Panc1 (cell line): ENCODE measurements around the gene SSTR1. TPM values are rescaled to one million over a fixed set of nuclear protein-coding genes. Genes with fewer than 3 reads are reported as not detected.

Source experiments
- ATAC-seq: fragments of 200-7000 bp; cut with Tn5 transposase; 2 replicates; pipeline ENCODE4 v1.9.1; 2020; ENCODE audit warnings: mild to moderate bottlenecking, moderate library complexity
- BruUV-seq: library from RNA; stranded (reverse); fragments of 400-500 nt; replicated peaks from 2 replicates; lab custom pipeline; 2021; lab: Mats Ljungman, UMichigan
- CTCF ChIA-PET: fragments of 300-600 bp; sonication (Branson Sonifier 250); formaldehyde crosslinking; loops from one replicate; lab custom pipeline; 2022; ENCODE audit warnings: antibody characterized with exemption; lab: Charles Lee
- POLR2A ChIA-PET: fragments of 300-600 bp; sonication (Branson Sonifier 250); formaldehyde crosslinking; loops from one replicate; lab custom pipeline; 2022; ENCODE audit warnings: antibody characterized with exemption; lab: Charles Lee
- DNase-seq: peaks from one replicate; pipeline ENCODE4 v3.0.0-alpha.2; 2010; ENCODE audit warnings: low read depth, low spot score
- H3K27ac ChIP-seq: 2 replicates; pipeline ENCODE4 v1.5.1; 2011; ENCODE audit warnings: mild to moderate bottlenecking, low read length, inconsistent platforms
- H3K27me3 ChIP-seq: fragments of 200-500 bp; sonication (Bioruptor generic); 2 replicates; pipeline ENCODE4 v1.6.0; 2014; ENCODE audit warnings: low read length, inconsistent platforms; ENCODE audit not compliant: control insufficient read depth, insufficient read depth
- H3K36me3 ChIP-seq: fragments of 200-500 bp; sonication (Bioruptor generic); 2 replicates; pipeline ENCODE4 v1.5.1; 2014; ENCODE audit warnings: inconsistent platforms, mild to moderate bottlenecking, low read length, moderate library complexity; ENCODE audit not compliant: control insufficient read depth, insufficient read depth
- H3K4me1 ChIP-seq: 2 replicates; pipeline ENCODE4 v1.5.1; 2011; ENCODE audit warnings: inconsistent platforms, mild to moderate bottlenecking, low read length, moderate library complexity; ENCODE audit not compliant: control insufficient read depth, insufficient read depth
- H3K4me3 ChIP-seq, 2 experiments: 2 replicates each; pipeline ENCODE4 v1.5.1; 2011 to 2012; ENCODE audit warnings: low read depth in 2 of 2, low read length in 2 of 2, mild to moderate bottlenecking in 2 of 2, inconsistent platforms in 1 of 2, moderate library complexity in 1 of 2
- H3K9me3 ChIP-seq: fragments of 200-500 bp; sonication (Bioruptor generic); 2 replicates; pipeline ENCODE4 v1.5.1; 2014; ENCODE audit warnings: low read depth, mild to moderate bottlenecking, inconsistent platforms, low read length, moderate library complexity; ENCODE audit not compliant: control insufficient read depth, insufficient read depth
- CTCF ChIP-seq: fragments of 450-650 bp; IDR thresholded peaks from 2 replicates; pipeline ENCODE4 v1.5.1; 2017; ENCODE audit warnings: mild to moderate bottlenecking
- POLR2AphosphoS5 ChIP-seq: IDR thresholded peaks from 2 replicates; pipeline ENCODE4 v1.6.1; 2012; ENCODE audit warnings: mild to moderate bottlenecking, low read depth, low read length, moderate library complexity
- REST ChIP-seq, 2 experiments: IDR thresholded peaks; 2 replicates each; pipeline ENCODE4 v1.6.1; 2011 to 2012; ENCODE audit warnings: low read depth in 2 of 2, control low read depth in 1 of 2, low read length in 1 of 2, mild to moderate bottlenecking in 1 of 2, moderate library complexity in 1 of 2; ENCODE audit not compliant: insufficient read depth in 1 of 2
- SIN3A ChIP-seq: IDR thresholded peaks from 2 replicates; pipeline ENCODE4 v1.6.1; 2012; ENCODE audit warnings: low read depth, mild to moderate bottlenecking, low read length, moderate library complexity, borderline replicate concordance; ENCODE audit not compliant: insufficient read depth
- TCF7L2 ChIP-seq: IDR thresholded peaks from 2 replicates; pipeline ENCODE4 v1.6.1; 2011; ENCODE audit warnings: mild to moderate bottlenecking, low read depth, low read length, inconsistent platforms
- in situ Hi-C: cut with HindIII; loops from 2 replicates; pipeline ENCODE4 v1.10.0; 2016; ENCODE audit warnings: low sequenced_read_pairs, low pct_unique_long_range_greater_than_20kb
- intact Hi-C: fragments of 100-400 bp; cut with micrococcal nuclease; formaldehyde crosslinking; loops from one replicate; pipeline ENCODE4 v1.10.0; 2022; ENCODE audit not compliant: unreplicated experiment
- total RNA-seq: library from RNA; stranded (reverse); gene quantifications from one replicate; pipeline ENCODE4 v1.2.1, GENCODE V29; 2021; ENCODE audit not compliant: unreplicated experiment

The SSTR1 gene
- total RNA-seq, 1 experiment from 2014 or later: not detected

GRCh38 chr14:38213001-38213400, 5.3 kb downstream of the SSTR1 start:
- ATAC-seq: no peak
- TF ChIP-seq POLR2AphosphoS5 (no peak), SIN3A (no peak), REST (IDR thresholded peaks at IDR 0.05; ENCODE audit: insufficient read depth in 1 of 2, low read depth in 2 of 2, low read length in 1 of 2) (no peak), CTCF (no peak), TCF7L2 (no peak)
- H3K9me3 ChIP-seq: no peaks in the 10 kb centered on the region
- ChIA-PET POLR2A (no interaction called here), CTCF (no interaction called here)
- no peaks in the 10 kb centered on the region for H3K4me1 ChIP-seq
- H3K27ac ChIP-seq: no peak overlapping the region
- H3K36me3 ChIP-seq: no peaks in the 10 kb centered on the region; the same call in 1 of the 2 replicates
- no peak for DNase-seq
- intact Hi-C loops: no loop called here
- in situ Hi-C loops: no loop called here
- no peak overlapping the region for H3K4me3 ChIP-seq
- no TSS peak for BruUV-seq
- peaks cover 12% of the 10 kb centered on the region for H3K27me3 ChIP-seq

- ChIA-PET POLR2A (no interaction called here), CTCF (no interaction called here)
- no peaks in the 10 kb centered on the region for H3K4me1 ChIP-seq
- DNase-seq (no peak), ATAC-seq (no peak)
- no peak overlapping the region for H3K4me3 ChIP-seq
- H3K9me3 ChIP-seq: no peaks in the 10 kb centered on the region
- intact Hi-C loops (no loop called here), in situ Hi-C loops (no loop called here)
- H3K27me3 ChIP-seq: no peaks in the 10 kb centered on the region
- no peak for TF ChIP-seq POLR2AphosphoS5
- no peak for TF ChIP-seq REST (IDR thresholded peaks at IDR 0.05; ENCODE audit: insufficient read depth in 1 of 2, low read depth in 2 of 2, low read length in 1 of 2)
- no peak for TF ChIP-seq SIN3A
- no peak for TF ChIP-seq TCF7L2
- no peak for TF ChIP-seq CTCF
- no peaks in the 10 kb centered on the region; the same call in 1 of the 2 replicates for H3K36me3 ChIP-seq
- H3K27ac ChIP-seq: no peak overlapping the region
- BruUV-seq: no TSS peak
Observed at GRCh38 chr14:38217553-38217952, 9.8 kb downstream of the SSTR1 start.
